MM.1S (cell line): ENCODE results near the gene CAMK4.

Source experiments
- DNase-seq: peaks from one replicate; pipeline ENCODE4 v3.0.0-alpha.2; 2015
- H2AFZ ChIP-seq: fragments of 300-600 bp; sonication (generic); 2 replicates; pipeline ENCODE4 v1.6.0; 2016; ENCODE audit warnings: antibody characterized with exemption, low read length
- H3F3A ChIP-seq: fragments of 300-600 bp; sonication (generic); 2 replicates; pipeline ENCODE4 v1.6.1; 2016; ENCODE audit warnings: mild to moderate bottlenecking, antibody characterized with exemption, low read length, moderate library complexity, mixed read lengths; ENCODE audit not compliant: insufficient read depth
- H3K27ac ChIP-seq: fragments of 300-600 bp; sonication (generic); 2 replicates; pipeline ENCODE4 v1.5.1; 2016; ENCODE audit warnings: mild to moderate bottlenecking, low read length
- H3K27me3 ChIP-seq: fragments of 300-600 bp; sonication (generic); replicated peaks from 2 replicates; pipeline ENCODE4 v1.6.0; 2016; ENCODE audit warnings: low read length; ENCODE audit not compliant: insufficient read depth
- H3K36me3 ChIP-seq: fragments of 300-600 bp; sonication (generic); replicated peaks from 2 replicates; pipeline ENCODE4 v1.6.1; 2016; ENCODE audit warnings: mild to moderate bottlenecking, low read length, mixed read lengths; ENCODE audit not compliant: insufficient read depth
- H3K4me1 ChIP-seq: fragments of 300-600 bp; sonication (generic); 2 replicates; pipeline ENCODE4 v1.6.1; 2016; ENCODE audit warnings: low read length, mixed read lengths
- H3K4me2 ChIP-seq: fragments of 300-600 bp; sonication (generic); 2 replicates; pipeline ENCODE4 v1.6.0; 2016; ENCODE audit warnings: low read depth, low read length
- H3K4me3 ChIP-seq: fragments of 300-600 bp; sonication (generic); 2 replicates; pipeline ENCODE4 v1.5.1; 2016; ENCODE audit warnings: low read length, mixed read lengths
- H3K79me2 ChIP-seq: fragments of 300-600 bp; sonication (generic); 2 replicates; pipeline ENCODE4 v1.6.1; 2016; ENCODE audit warnings: mixed run types, low read length, mixed read lengths
- H3K9ac ChIP-seq: fragments of 300-600 bp; sonication (generic); 2 replicates; pipeline ENCODE4 v1.6.1; 2016; ENCODE audit warnings: low read length, mixed read lengths
- H3K9me2 ChIP-seq: fragments of 300-600 bp; sonication (generic); replicated peaks from 2 replicates; pipeline ENCODE4 v1.6.1; 2016; ENCODE audit warnings: mild to moderate bottlenecking, low read length, mixed read lengths; ENCODE audit not compliant: insufficient read depth
- H3K9me3 ChIP-seq: fragments of 300-600 bp; sonication (generic); replicated peaks from 2 replicates; pipeline ENCODE4 v1.6.1; 2016; ENCODE audit warnings: mild to moderate bottlenecking, low read length, mixed read lengths; ENCODE audit not compliant: insufficient read depth
- H4K20me1 ChIP-seq: fragments of 300-600 bp; sonication (generic); 2 replicates; pipeline ENCODE4 v1.6.1; 2016; ENCODE audit warnings: mild to moderate bottlenecking, low read length, moderate library complexity, mixed read lengths; ENCODE audit not compliant: insufficient read depth
- CTCF ChIP-seq: fragments of 300-600 bp; sonication (generic); IDR thresholded peaks from 2 replicates; pipeline ENCODE4 v1.5.1; 2016; ENCODE audit warnings: antibody characterized with exemption, low read length, mixed read lengths
- EZH2 ChIP-seq: fragments of 300-600 bp; sonication (generic); optimal IDR thresholded peaks from 2 replicates; pipeline ENCODE3; 2017; ENCODE audit warnings: low read depth, mild to moderate bottlenecking, antibody characterized with exemption, low read length, mixed read lengths
- EZH2phosphoT487 ChIP-seq: fragments of 300-600 bp; sonication (generic); IDR thresholded peaks from 2 replicates; pipeline ENCODE4 v1.6.1; 2018; ENCODE audit warnings: antibody characterized with exemption, low read length

Gene CAMK4

GRCh38 chr5:111233052-111233374 lies 8.8 kb downstream of the CAMK4 start:
- peaks cover 56% of the 10 kb centered on the region for H3K27me3 ChIP-seq
- TF ChIP-seq CTCF (no peak), EZH2phosphoT487 (no peak), EZH2 (no peak)

GRCh38 chr5:111234125-111234524 lies 9.9 kb downstream of the CAMK4 start:
- H4K20me1 ChIP-seq = no peaks in the 10 kb centered on the region
- H3F3A ChIP-seq = peaks cover 16% of the 10 kb centered on the region
- H3K4me1 ChIP-seq = peaks cover 14% of the 10 kb centered on the region
- DNase-seq = no peak
- no peak overlapping the region for H3K27ac ChIP-seq
- no peak overlapping the region for H3K9ac ChIP-seq
- no peaks in the 10 kb centered on the region for H3K9me3 ChIP-seq
- H3K4me2 ChIP-seq = no peak overlapping the region
- peaks cover 45% of the 10 kb centered on the region for H3K27me3 ChIP-seq
- TF ChIP-seq EZH2 = no peak
- no peak for TF ChIP-seq EZH2phosphoT487
- TF ChIP-seq CTCF = no peak
- no peaks in the 10 kb centered on the region for H3K9me2 ChIP-seq
- H3K4me3 ChIP-seq = no peak overlapping the region
- H3K79me2 ChIP-seq = no peaks in the 10 kb centered on the region
- H3K36me3 ChIP-seq = no peaks in the 10 kb centered on the region
- H2AFZ ChIP-seq = no peak overlapping the region

More at GRCh38 chr5:111233052-111233374, 8.8 kb downstream of the CAMK4 start:
- Histone ChIP-seq H2AFZ (no peak overlapping the region), H3K4me2 (no peak overlapping the region), H3K36me3 (no peaks in the 10 kb centered on the region), H3K79me2 (no peaks in the 10 kb centered on the region), H3K27ac (no peak overlapping the region), H4K20me1 (no peaks in the 10 kb centered on the region), H3K9ac (no peak overlapping the region), H3K4me1 (peaks cover 17% of the 10 kb centered on the region), H3K9me2 (no peaks in the 10 kb centered on the region), H3F3A (peaks cover 16% of the 10 kb centered on the region), H3K9me3 (no peaks in the 10 kb centered on the region), H3K4me3 (no peak overlapping the region)
- DNase-seq = no peak

GRCh38 chr5:111235635-111236034 lies 11.5 kb downstream of the CAMK4 start:
- Histone ChIP-seq H2AFZ (no peak overlapping the region), H3K9ac (no peak overlapping the region), H4K20me1 (no peaks in the 10 kb centered on the region), H3K27ac (no peak overlapping the region), H3K4me1 (no peaks in the 10 kb centered on the region), H3K27me3 (peaks cover 38% of the 10 kb centered on the region), H3K4me2 (no peak overlapping the region), H3K4me3 (no peak overlapping the region), H3K79me2 (no peaks in the 10 kb centered on the region), H3K36me3 (no peaks in the 10 kb centered on the region), H3F3A (peaks cover 3% of the 10 kb centered on the region), H3K9me2 (no peaks in the 10 kb centered on the region), H3K9me3 (no peaks in the 10 kb centered on the region)
- no peak for TF ChIP-seq EZH2
- no peak for TF ChIP-seq CTCF
- no peak for TF ChIP-seq EZH2phosphoT487
- DNase-seq = no peak
